Ectodermal cell (in vitro differentiated cells): ENCODE measurements around the gene TMCO1. TPM values are rescaled to one million over a fixed set of nuclear protein-coding genes. Genes with fewer than 3 reads are reported as not detected.
"Not testable (repeated sequence)": the region's sequence is repeated elsewhere in the genome, so short reads cannot be mapped to it uniquely, and the experiment has no call there.

ENCODE experiments used
- H3K27ac ChIP-seq: 2 replicates; pipeline ENCODE4 v1.7.0; 2013; ENCODE audit warnings: mild to moderate bottlenecking, low read depth, low read length; ENCODE audit not compliant: insufficient read depth, poor library complexity, severe bottlenecking
- H3K27me3 ChIP-seq: 2 replicates; pipeline ENCODE4 v1.7.0; 2013; ENCODE audit warnings: mild to moderate bottlenecking, low read length; ENCODE audit not compliant: insufficient read depth, control insufficient read depth, poor library complexity, severe bottlenecking
- H3K36me3 ChIP-seq: one replicate; pipeline ENCODE4 v1.7.0; 2013; ENCODE audit warnings: low read length; ENCODE audit not compliant: control insufficient read depth, insufficient read depth
- H3K4me1 ChIP-seq: one replicate; pipeline ENCODE4 v1.7.0; 2013; ENCODE audit warnings: low read length; ENCODE audit not compliant: control insufficient read depth, insufficient read depth
- H3K4me3 ChIP-seq: 2 replicates; pipeline ENCODE4 v1.7.0; 2013; ENCODE audit warnings: low read depth, low read length, control low read depth; ENCODE audit not compliant: insufficient read depth
- H3K9me3 ChIP-seq: 2 replicates; pipeline ENCODE4 v1.7.0; 2013; ENCODE audit warnings: mild to moderate bottlenecking, low read length, moderate library complexity; ENCODE audit not compliant: control insufficient read depth
- WGBS, 2 experiments: methylation state at CpG; one replicate each; pipeline ENCODE4 v1.1.7; 2013; ENCODE audit warnings: missing lambda C conversion rate in 2 of 2; 5-methylcytosine and 5-hydroxymethylcytosine counted together
- polyA plus RNA-seq, 4 experiments: library from polyadenylated mRNA; stranded (reverse); fragments of 50-300 nt; gene quantifications; one replicate each; pipeline ENCODE4 v1.2.3, GENCODE V29; 2013

TMCO1 gene, protein sequence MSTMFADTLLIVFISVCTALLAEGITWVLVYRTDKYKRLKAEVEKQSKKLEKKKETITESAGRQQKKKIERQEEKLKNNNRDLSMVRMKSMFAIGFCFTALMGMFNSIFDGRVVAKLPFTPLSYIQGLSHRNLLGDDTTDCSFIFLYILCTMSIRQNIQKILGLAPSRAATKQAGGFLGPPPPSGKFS
- 109 TPM for polyA plus RNA-seq (2013, experiment 1 of 4)
- polyA plus RNA-seq (2013, experiment 2 of 4): 93.0 TPM
- polyA plus RNA-seq (2013, experiment 3 of 4): 59.2 TPM
- 69.4 TPM for polyA plus RNA-seq (2013, experiment 4 of 4)

DNA sequence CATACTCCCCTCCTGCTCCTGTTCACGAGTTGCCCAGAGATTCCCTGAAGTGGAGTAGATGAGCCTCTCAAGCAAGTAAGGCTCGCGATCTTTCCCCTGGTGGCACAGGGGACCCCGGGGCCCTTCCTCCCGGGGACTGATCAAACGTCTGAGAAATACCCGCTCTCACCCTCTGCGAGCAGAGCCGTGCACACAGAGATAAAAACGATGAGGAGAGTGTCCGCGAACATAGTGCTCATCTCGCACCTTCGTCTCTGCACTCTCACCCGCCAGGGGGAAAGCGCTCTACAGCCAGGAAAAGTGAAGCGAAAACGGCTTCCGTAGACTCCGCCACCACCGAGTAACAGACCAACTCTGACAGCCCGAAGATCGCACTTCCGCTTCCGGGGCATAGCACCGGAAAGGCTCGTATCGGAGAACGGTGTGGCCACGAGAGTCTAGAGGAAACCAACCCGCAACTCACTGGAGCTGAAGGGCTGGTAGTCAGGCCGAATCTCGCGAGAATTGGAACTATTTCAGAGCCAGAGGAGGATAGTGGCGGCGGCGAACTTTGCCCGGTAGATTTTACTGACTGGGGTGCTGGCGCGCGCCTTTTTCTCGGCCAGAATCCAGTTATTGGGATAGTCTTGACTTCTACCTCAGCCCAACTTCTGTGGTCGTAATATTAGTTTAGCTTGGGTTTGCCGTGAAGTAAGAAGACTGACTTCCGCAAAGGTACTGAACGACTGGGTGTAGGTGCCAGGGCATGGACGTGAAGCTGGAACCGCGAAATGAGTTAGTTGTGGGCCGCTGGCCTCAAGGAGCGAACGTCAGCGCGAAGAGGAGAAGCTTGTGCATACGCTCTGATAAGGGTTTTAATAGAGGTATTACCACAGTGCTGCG is at the start of gene TMCO1:
TMCO1 (minus strand) TSS at position 356 of the 882 bp plus-strand sequence; CDS start at position 239, 117 bp downstream.
- Histone ChIP-seq H3K36me3 (no peaks in the 10 kb centered on the region), H3K9me3 (no peaks in the 10 kb centered on the region), H3K4me3 (peak within 1 kb of the TSS; percentile 94), H3K27ac (peak within 1 kb of the TSS; percentile 82), H3K27me3 (no peaks in the 10 kb centered on the region), H3K4me1 (no peaks in the 10 kb centered on the region)
- 0% methylated on average over 56 of the region's 56 CpGs for WGBS, 2 experiments

DNA sequence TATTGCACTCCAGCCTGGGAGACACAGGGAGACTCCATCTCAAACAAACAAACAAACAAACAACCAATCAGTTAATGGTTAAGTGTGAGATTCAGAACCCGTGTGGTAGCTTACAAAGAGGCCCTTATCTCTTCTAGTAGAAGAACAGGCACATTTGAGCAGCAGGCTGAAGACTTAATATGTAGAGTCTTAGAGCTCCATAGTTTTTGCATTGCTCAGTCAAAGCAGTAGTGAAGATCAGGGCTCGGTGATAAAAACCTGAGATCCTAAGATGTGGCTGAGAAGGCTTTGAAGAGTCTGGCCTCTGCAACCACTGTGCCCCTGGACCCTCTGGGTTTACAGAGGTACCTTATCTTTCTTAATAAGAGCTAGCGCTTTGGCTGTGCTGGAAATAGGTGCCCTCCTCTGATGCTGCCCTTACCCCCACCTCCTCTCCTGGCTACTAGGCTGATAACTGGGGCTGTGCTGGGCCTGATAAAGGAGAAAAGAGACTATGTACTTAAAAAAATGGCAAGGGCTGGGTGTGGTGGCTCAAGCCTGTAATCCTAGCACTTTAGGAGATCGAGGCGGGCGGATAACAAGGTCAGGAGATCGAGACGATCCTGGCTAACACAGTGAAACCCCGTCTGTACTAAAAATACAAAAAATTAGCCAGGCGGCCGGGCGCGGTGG is 48.3 kb upstream of the TMCO1 start:
- WGBS, 2 experiments: 82 to 93% methylated on average over 10 to 13 of the region's 13 CpGs
- Histone ChIP-seq H3K36me3 (no peaks in the 10 kb centered on the region), H3K27me3 (no peaks in the 10 kb centered on the region), H3K27ac (no peak overlapping the region), H3K4me1 (no peaks in the 10 kb centered on the region), H3K4me3 (no peak overlapping the region), H3K9me3 (no peaks in the 10 kb centered on the region)

DNA sequence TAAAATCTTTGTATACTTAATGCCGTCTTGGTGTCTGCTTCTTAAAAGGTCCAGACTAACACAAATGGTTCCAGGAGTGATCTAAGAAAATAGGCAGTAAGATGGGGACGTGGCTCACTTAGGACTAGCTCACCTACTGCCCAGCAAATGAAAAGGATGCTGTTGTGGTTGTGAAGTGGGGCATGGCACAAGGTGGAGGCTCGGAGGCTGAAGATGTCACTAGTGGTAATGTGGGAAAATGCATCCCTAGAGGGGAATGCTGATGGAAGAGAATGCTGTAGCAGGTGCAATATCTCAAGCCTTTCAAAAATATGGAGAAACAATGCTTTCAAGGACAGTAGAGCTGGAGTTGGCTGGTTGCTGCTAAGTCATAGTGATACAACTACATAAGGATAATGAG is 47.5 kb upstream of the TMCO1 start:
- H3K27ac ChIP-seq: no peak overlapping the region
- WGBS, 2 experiments: 71 to 75% methylated on average over 3 of the region's 3 CpGs
- no peaks in the 10 kb centered on the region for H3K36me3 ChIP-seq
- no peaks in the 10 kb centered on the region for H3K9me3 ChIP-seq
- no peaks in the 10 kb centered on the region for H3K4me1 ChIP-seq
- no peaks in the 10 kb centered on the region for H3K27me3 ChIP-seq
- H3K4me3 ChIP-seq: no peak overlapping the region

DNA sequence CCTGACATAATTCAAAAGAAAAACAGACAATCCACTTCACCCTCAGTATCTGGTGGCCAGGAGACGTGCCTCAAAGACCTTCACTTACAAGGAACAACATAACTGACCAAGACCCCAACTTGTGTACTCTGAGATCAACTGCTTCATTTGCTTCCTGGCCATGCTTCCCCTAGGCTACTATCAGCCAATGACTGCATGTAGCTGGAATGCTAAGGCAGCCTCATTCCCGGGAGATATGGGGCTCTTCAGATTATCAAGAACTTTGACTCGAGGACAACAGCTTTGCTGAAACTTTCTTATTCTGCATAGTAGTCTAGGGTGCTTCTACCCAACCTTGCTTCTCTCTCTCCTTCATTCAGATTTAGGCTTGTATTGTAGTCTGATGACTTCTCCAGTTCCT is 47.1 kb upstream of the TMCO1 start:
- H3K27ac ChIP-seq: no peak overlapping the region
- 85 to 86% methylated on average over 3 of the region's 3 CpGs for WGBS, 2 experiments
- no peak overlapping the region for H3K4me3 ChIP-seq
- H3K36me3 ChIP-seq: no peaks in the 10 kb centered on the region
- no peaks in the 10 kb centered on the region for H3K27me3 ChIP-seq
- H3K9me3 ChIP-seq: no peaks in the 10 kb centered on the region
- H3K4me1 ChIP-seq: no peaks in the 10 kb centered on the region

DNA sequence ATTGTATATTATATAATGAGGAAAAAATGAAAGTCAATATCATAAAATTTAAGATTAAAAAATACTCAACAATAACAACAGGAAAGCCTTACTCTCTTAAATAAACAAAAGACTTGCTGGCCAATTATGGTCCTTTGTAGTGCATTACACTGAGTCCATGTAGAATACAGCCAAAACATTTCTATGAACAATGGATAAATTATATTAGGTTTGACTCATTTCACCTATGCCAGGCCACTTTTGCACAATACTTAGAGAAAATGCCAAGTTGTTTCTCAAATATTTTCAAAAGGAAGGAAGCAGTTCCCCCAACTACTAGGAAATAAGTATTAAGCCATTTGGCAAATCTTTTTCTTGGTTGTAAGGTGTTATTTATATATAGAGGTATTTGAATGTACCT is 38.9 kb upstream of the TMCO1 start:
- no peaks in the 10 kb centered on the region for H3K27me3 ChIP-seq
- no peak overlapping the region for H3K27ac ChIP-seq
- no peak overlapping the region for H3K4me3 ChIP-seq
- no peaks in the 10 kb centered on the region for H3K9me3 ChIP-seq
- no peaks in the 10 kb centered on the region for H3K4me1 ChIP-seq
- no peaks in the 10 kb centered on the region for H3K36me3 ChIP-seq

DNA sequence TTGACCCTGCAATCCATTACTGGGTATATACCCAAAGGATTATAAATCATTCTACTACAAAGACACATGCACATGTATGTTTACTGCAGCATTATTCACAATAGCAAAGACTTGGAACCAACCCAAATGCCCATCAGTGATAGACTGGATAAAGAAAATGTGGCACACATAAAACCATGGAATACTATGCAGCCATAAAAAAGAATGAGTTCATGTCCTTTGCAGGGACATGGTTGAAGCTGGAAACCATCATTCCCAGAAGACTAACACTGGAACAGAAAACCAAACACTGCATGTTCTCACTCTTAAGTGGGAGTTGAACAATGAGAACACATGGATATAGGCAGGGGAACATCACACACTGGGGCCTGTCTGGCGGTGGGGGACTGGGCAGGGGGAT is 35.8 kb upstream of the TMCO1 start:
- H3K4me3 ChIP-seq, H3K36me3 ChIP-seq, H3K27me3 ChIP-seq, H3K4me1 ChIP-seq, H3K9me3 ChIP-seq, H3K27ac ChIP-seq: not testable (repeated sequence)
- whole genome bisulfite sequencing, 2 experiments: 78 to 85% methylated on average over 1 of the region's 1 CpG

DNA sequence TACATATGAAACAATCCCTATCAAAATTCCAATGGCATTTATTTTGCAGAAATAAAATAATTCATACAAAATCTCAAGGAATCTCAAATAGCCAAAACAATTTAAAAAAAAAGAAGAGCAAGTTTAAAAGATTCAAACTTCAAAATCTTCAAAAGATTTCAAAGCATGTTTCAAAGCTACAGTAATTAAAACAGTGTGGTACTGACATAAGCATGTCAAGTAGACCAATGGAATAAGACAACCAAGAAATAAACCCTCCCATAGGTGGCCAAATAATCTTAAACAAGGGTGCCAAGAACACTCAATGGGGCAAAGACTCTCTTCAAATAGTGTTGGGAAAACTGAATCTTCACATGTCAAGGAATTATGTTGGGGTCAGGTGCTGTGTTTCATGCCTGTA is 30.7 kb upstream of the TMCO1 start:
- Histone ChIP-seq H3K27me3 (no peaks in the 10 kb centered on the region), H3K4me1 (no peaks in the 10 kb centered on the region), H3K27ac (no peak overlapping the region), H3K36me3 (no peaks in the 10 kb centered on the region), H3K4me3 (no peak overlapping the region), H3K9me3 (no peaks in the 10 kb centered on the region)

DNA sequence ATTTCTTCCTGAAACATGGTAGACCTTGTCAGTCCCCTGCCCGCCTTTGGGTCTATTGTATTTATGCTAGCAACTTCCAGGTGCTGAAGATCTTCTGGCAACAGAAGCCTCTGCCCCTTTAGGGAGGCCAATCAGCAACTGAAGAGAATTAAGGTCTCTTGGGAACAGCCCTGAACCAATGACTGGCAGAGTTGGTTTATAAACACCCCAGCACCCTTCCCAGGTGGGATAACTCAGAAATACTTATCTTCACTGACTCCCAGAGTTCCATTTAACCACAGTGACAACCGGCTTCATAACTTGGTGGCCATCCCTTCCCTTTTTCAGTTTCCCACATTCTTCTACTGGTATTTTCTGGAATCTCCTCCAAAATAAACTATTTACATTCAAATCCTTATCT is 27.2 kb upstream of the TMCO1 start:
- Histone ChIP-seq H3K9me3 (no peaks in the 10 kb centered on the region), H3K4me3 (no peak overlapping the region), H3K27ac (no peak overlapping the region), H3K4me1 (no peaks in the 10 kb centered on the region), H3K27me3 (no peaks in the 10 kb centered on the region), H3K36me3 (no peaks in the 10 kb centered on the region)
- WGBS, 2 experiments: 89 to 93% methylated on average over 2 of the region's 2 CpGs

DNA sequence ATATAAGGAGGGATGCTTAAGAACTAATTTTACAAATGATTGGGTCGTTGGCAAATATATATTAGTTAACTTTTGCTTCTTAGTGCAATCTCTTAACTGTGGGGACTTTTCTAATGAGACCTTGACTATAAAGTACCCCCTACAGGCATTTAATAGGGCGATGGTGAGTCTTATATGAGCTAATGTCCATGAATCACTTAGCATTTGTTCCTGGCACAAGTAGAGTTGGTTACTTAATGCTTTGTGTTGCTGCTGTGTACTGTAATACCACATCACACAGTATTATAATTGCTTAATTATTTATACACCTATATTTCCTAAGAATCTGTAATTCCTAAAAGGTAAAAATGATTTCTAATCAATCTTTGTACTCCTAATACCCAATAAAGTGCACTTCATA is 25.3 kb upstream of the TMCO1 start:
- Histone ChIP-seq H3K4me3 (no peak overlapping the region), H3K36me3 (no peaks in the 10 kb centered on the region)
- WGBS, 2 experiments: 86% methylated on average over 2 of the region's 2 CpGs

DNA sequence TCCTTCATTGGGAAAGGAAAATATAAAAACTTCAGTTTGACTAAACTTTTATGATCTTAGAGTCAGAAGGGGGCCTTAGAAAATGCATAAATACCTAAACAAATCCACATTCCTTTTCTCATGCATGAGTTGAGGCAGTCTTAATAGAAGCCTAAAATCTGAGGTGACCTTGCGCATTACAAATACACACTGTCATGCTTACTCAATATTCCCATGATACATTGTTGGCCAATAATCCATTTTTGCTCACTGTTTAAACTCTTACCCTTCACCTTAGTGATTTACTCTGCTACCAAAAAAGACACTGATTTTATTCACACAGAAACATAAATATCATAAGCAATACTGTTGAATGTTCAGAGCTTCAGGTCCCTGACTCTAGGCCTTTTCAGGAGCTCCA is 19.1 kb upstream of the TMCO1 start:
- H3K4me3 ChIP-seq: no peak overlapping the region
- WGBS, 2 experiments: 95 to 98% methylated on average over 1 of the region's 1 CpG
- no peaks in the 10 kb centered on the region for H3K4me1 ChIP-seq
- H3K9me3 ChIP-seq: no peaks in the 10 kb centered on the region
- H3K27ac ChIP-seq: no peak overlapping the region
- H3K27me3 ChIP-seq: no peaks in the 10 kb centered on the region
- H3K36me3 ChIP-seq: no peaks in the 10 kb centered on the region

More for the DNA sequence above, 25.3 kb upstream of the TMCO1 start:
- no peak overlapping the region for H3K27ac ChIP-seq
- H3K4me1 ChIP-seq: no peaks in the 10 kb centered on the region
- H3K9me3 ChIP-seq: no peaks in the 10 kb centered on the region
- no peaks in the 10 kb centered on the region for H3K27me3 ChIP-seq
